Measurements from ENCODE around the gene PPARD.

DNA sequence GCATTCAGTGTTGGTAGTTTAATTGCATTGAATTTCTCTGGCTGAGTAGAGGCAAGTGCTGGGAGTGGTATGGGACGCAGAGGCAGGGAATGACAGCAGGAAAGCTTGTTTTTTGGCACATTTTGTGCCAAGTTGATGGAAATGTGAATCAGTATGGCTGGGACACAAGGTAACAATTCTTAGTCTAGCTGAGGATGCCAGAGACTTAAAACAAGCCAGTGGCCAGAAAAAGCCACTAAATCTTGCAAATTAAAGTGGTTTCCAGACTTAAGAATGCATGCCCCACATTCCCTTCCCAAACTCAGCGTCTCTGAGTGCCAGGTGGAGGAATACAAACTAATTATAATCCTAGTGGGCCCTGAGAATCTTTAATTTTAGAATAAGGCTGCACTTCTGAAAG, 35.9 kb downstream of the PPARD start:
- TF ChIP-seq, protein P1, sequence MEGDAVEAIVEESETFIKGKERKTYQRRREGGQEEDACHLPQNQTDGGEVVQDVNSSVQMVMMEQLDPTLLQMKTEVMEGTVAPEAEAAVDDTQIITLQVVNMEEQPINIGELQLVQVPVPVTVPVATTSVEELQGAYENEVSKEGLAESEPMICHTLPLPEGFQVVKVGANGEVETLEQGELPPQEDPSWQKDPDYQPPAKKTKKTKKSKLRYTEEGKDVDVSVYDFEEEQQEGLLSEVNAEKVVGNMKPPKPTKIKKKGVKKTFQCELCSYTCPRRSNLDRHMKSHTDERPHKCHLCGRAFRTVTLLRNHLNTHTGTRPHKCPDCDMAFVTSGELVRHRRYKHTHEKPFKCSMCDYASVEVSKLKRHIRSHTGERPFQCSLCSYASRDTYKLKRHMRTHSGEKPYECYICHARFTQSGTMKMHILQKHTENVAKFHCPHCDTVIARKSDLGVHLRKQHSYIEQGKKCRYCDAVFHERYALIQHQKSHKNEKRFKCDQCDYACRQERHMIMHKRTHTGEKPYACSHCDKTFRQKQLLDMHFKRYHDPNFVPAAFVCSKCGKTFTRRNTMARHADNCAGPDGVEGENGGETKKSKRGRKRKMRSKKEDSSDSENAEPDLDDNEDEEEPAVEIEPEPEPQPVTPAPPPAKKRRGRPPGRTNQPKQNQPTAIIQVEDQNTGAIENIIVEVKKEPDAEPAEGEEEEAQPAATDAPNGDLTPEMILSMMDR (conservative IDR thresholded peaks at IDR 0.05) = no peak
- TF ChIP-seq EZH2 (IDR thresholded peaks at IDR 0.05; ENCODE audit: low read depth) = no peak

All from PC-9 (cell line).